Measurements from ENCODE around the gene ADGRG3. TPM values are rescaled to one million over a fixed set of nuclear protein-coding genes. Genes with fewer than 3 reads are reported as not detected.

ADGRG3 gene
- total and polyA plus RNA-seq, 9 of the 15 experiments (the other 6 are each of a cell fraction or from before 2014, with no cell fraction given), result 0.09 to 0.52 (median 0.14) TPM; not detected in 3

DNA sequence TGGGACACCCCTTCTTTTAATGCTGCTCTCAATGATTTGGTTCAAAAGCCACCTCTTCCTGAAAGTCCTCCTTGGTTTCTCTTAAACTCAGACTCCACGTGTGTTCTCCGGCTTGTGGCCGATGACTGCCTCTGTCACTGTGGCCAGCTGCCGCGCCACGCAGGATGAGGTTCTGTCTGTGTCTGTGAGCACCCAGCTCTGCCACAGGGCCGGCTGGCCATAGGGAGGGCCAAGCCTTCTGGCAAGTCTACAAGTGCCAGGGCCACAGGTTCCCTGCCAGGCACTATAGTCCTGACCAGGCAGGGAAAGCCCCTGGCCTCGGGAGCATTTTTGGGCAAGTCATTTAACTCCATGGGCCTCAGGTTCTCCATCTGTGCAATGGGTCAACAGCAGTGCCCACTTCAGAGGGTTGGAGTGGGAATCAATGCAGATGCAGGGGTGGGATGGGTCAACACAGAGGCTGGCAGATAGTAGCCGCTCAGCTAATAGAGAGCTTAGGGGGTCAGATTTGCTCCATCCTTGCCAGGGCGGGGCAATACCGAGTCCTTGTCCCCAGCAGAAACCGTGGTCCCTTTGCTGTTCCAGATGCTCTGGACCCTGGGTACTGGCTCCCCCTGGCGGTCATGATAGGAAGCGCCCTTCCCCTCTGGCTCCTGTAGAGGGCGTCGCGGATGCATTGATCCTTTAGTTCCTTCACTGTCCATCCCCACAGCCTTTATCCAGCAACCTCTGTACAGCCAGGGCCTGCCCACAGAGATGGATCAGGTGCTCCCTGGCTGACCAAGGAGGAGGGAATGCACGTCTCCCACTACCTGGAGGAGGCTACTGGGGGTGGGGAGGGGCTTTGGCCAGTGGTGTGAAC is 19.3 kb upstream of the ADGRG3 start (continued):
- TF ChIP-seq, protein P1, sequence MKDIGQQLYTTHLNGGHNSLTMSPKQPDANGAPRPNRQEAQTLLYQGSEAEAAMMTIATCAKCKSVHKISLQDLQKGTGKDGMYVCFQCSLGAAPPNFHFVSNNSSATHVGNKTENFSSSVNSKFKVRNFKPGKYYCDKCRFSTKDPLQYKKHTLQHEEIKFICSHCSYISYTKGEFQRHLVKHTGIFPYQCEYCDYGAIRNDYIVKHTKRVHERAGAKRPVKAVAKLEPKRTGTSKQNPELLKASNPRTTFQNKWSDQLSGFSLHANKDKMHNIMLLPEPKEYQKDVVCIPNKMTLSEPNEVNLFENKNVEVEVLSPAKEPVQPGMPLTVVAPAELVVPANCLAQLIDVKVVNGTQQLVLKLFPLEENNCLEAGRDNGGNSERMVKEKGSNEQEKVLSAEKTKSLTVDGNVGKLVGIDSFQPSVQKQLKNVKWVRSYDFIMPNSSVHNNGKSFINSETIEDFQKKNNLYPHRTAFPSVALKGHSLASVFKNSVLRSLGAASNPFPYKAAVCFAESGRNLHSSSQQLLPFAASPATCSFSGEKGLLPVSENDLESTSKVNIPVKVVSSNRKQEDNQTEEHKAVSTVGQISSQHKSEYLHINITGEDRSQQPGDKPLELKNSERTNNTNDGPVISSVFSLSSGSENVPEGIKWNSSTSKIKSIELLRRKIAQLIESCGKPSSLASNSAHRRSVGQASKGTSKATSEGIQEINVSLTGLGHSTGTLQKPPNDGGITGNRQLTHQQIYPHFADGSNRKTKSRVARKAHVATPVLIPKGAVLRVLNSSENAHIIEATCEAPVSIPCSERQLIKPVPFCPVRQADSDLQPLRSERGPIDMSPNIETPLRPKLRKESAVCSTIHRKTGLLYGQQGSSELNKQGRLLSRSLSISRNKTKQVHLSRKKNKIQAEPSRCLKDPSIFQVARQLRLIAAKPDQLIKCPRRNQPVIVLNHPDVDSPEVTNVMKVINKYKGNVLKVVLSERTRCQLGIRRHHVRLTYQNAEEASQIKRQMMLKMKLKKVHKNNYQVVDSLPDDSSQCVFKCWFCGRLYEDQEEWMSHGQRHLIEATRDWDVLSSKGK (CRISPR knock-in tag; IDR thresholded peaks at IDR 0.05), result no peak
- no peak for TF ChIP-seq CHCHD3 (CRISPR knock-in tag; IDR thresholded peaks at IDR 0.05)
- TF ChIP-seq BHLHE40 (IDR thresholded peaks at IDR 0.05; ENCODE audit: low read length), result peak; percentile 18; the same call in 1 of the 2 replicates
- no peak for TF ChIP-seq SNIP1 (IDR thresholded peaks at IDR 0.05; ENCODE audit: low read depth)
- TF ChIP-seq MAFG (tag; conservative IDR thresholded peaks at IDR 0.05), result no peak
- TF ChIP-seq BRD4 (IDR thresholded peaks at IDR 0.05), result no peak
- TF ChIP-seq HOXB6 (CRISPR knock-in tag; IDR thresholded peaks at IDR 0.05; ENCODE audit: borderline replicate concordance), result no peak
- TF ChIP-seq YBX1 (IDR thresholded peaks at IDR 0.05), result no peak
- TF ChIP-seq, protein P2, sequence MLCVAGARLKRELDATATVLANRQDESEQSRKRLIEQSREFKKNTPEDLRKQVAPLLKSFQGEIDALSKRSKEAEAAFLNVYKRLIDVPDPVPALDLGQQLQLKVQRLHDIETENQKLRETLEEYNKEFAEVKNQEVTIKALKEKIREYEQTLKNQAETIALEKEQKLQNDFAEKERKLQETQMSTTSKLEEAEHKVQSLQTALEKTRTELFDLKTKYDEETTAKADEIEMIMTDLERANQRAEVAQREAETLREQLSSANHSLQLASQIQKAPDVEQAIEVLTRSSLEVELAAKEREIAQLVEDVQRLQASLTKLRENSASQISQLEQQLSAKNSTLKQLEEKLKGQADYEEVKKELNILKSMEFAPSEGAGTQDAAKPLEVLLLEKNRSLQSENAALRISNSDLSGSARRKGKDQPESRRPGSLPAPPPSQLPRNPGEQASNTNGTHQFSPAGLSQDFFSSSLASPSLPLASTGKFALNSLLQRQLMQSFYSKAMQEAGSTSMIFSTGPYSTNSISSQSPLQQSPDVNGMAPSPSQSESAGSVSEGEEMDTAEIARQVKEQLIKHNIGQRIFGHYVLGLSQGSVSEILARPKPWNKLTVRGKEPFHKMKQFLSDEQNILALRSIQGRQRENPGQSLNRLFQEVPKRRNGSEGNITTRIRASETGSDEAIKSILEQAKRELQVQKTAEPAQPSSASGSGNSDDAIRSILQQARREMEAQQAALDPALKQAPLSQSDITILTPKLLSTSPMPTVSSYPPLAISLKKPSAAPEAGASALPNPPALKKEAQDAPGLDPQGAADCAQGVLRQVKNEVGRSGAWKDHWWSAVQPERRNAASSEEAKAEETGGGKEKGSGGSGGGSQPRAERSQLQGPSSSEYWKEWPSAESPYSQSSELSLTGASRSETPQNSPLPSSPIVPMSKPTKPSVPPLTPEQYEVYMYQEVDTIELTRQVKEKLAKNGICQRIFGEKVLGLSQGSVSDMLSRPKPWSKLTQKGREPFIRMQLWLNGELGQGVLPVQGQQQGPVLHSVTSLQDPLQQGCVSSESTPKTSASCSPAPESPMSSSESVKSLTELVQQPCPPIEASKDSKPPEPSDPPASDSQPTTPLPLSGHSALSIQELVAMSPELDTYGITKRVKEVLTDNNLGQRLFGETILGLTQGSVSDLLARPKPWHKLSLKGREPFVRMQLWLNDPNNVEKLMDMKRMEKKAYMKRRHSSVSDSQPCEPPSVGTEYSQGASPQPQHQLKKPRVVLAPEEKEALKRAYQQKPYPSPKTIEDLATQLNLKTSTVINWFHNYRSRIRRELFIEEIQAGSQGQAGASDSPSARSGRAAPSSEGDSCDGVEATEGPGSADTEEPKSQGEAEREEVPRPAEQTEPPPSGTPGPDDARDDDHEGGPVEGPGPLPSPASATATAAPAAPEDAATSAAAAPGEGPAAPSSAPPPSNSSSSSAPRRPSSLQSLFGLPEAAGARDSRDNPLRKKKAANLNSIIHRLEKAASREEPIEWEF (CRISPR knock-in tag; IDR thresholded peaks at IDR 0.05), result no peak
- TF ChIP-seq, protein P3, sequence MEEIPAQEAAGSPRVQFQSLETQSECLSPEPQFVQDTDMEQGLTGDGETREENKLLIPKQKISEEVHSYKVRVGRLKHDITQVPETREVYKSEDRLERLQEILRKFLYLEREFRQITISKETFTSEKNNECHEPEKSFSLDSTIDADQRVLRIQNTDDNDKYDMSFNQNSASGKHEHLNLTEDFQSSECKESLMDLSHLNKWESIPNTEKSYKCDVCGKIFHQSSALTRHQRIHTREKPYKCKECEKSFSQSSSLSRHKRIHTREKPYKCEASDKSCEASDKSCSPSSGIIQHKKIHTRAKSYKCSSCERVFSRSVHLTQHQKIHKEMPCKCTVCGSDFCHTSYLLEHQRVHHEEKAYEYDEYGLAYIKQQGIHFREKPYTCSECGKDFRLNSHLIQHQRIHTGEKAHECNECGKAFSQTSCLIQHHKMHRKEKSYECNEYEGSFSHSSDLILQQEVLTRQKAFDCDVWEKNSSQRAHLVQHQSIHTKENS (CRISPR knock-in tag; IDR thresholded peaks at IDR 0.05), result no peak
- TF ChIP-seq, protein P4, sequence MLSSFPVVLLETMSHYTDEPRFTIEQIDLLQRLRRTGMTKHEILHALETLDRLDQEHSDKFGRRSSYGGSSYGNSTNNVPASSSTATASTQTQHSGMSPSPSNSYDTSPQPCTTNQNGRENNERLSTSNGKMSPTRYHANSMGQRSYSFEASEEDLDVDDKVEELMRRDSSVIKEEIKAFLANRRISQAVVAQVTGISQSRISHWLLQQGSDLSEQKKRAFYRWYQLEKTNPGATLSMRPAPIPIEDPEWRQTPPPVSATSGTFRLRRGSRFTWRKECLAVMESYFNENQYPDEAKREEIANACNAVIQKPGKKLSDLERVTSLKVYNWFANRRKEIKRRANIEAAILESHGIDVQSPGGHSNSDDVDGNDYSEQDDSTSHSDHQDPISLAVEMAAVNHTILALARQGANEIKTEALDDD (IDR thresholded peaks at IDR 0.05), result no peak
- TF ChIP-seq ZNF76 (CRISPR knock-in tag; IDR thresholded peaks at IDR 0.05; ENCODE audit: borderline replicate concordance), result no peak
- TF ChIP-seq LEF1 (IDR thresholded peaks at IDR 0.05), result no peak
- no peak for TF ChIP-seq ILF3 (IDR thresholded peaks at IDR 0.05; ENCODE audit: borderline replicate concordance)
- TF ChIP-seq, protein P5, sequence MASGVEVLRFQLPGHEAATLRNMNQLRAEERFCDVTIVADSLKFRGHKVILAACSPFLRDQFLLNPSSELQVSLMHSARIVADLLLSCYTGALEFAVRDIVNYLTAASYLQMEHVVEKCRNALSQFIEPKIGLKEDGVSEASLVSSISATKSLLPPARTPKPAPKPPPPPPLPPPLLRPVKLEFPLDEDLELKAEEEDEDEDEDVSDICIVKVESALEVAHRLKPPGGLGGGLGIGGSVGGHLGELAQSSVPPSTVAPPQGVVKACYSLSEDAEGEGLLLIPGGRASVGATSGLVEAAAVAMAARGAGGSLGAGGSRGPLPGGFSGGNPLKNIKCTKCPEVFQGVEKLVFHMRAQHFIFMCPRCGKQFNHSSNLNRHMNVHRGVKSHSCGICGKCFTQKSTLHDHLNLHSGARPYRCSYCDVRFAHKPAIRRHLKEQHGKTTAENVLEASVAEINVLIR (CRISPR knock-in tag; IDR thresholded peaks at IDR 0.05), result no peak
- no peak for TF ChIP-seq TFAM (CRISPR knock-in tag; conservative IDR thresholded peaks at IDR 0.05)
